H9 (cell line): Measurements from ENCODE around the gene NOS1AP. TPM values are rescaled to one million over a fixed set of nuclear protein-coding genes. Genes with fewer than 3 reads are reported as not detected.

Source experiments
- DNase-seq: peaks from one replicate; pipeline ENCODE4 v3.0.0-alpha.2; 2017
- H2AFZ ChIP-seq: one replicate; pipeline ENCODE4 v1.6.1; 2013; ENCODE audit warnings: mild to moderate bottlenecking, low read length, control low read depth, moderate library complexity
- H2AK5ac ChIP-seq: 2 replicates; pipeline ENCODE4 v1.6.1; 2013; ENCODE audit warnings: low read length, control low read depth, mixed read lengths; ENCODE audit not compliant: insufficient read length
- H2BK120ac ChIP-seq: one replicate; pipeline ENCODE4 v1.6.1; 2013; ENCODE audit warnings: low read depth, mild to moderate bottlenecking, low read length, control low read depth, inconsistent platforms; ENCODE audit not compliant: poor library complexity, severe bottlenecking
- H2BK12ac ChIP-seq: 2 replicates; pipeline ENCODE4 v1.6.1; 2013; ENCODE audit warnings: low read length, control low read depth, mixed read lengths, low read depth; ENCODE audit not compliant: insufficient read length
- H2BK15ac ChIP-seq: 2 replicates; pipeline ENCODE4 v1.6.1; 2013; ENCODE audit warnings: low read depth, low read length, control low read depth
- H2BK20ac ChIP-seq: one replicate; pipeline ENCODE4 v1.6.1; 2013; ENCODE audit warnings: low read depth, mild to moderate bottlenecking, low read length, control low read depth, inconsistent platforms; ENCODE audit not compliant: poor library complexity, severe bottlenecking
- H2BK5ac ChIP-seq: 2 replicates; pipeline ENCODE4 v1.6.1; 2013; ENCODE audit warnings: low read length, control low read depth, mixed read lengths; ENCODE audit not compliant: insufficient read length
- H3K14ac ChIP-seq: 2 replicates; pipeline ENCODE4 v1.6.1; 2013; ENCODE audit warnings: low read length, control low read depth; ENCODE audit not compliant: insufficient read depth
- H3K18ac ChIP-seq: 2 replicates; pipeline ENCODE4 v1.6.1; 2013; ENCODE audit warnings: low read depth, mild to moderate bottlenecking, mixed read lengths, low read length, control low read depth; ENCODE audit not compliant: insufficient read length
- H3K23ac ChIP-seq: 2 replicates; pipeline ENCODE4 v1.6.1; 2013; ENCODE audit warnings: low read length, control low read depth, mixed read lengths, low read depth; ENCODE audit not compliant: insufficient read length
- H3K23me2 ChIP-seq: 2 replicates; pipeline ENCODE4 v1.6.1; 2013; ENCODE audit warnings: low read depth, mild to moderate bottlenecking, mixed read lengths, low read length, control low read depth; ENCODE audit not compliant: insufficient read length, poor library complexity, severe bottlenecking
- H3K27ac ChIP-seq: 2 replicates; pipeline ENCODE4 v1.5.1; 2013; ENCODE audit warnings: low read length, control low read depth, mixed read lengths, low read depth; ENCODE audit not compliant: insufficient read length
- H3K27me3 ChIP-seq: 2 replicates; pipeline ENCODE4 v1.6.1; 2013; ENCODE audit warnings: low read length, control low read depth, inconsistent platforms; ENCODE audit not compliant: insufficient read depth
- H3K4ac ChIP-seq: 2 replicates; pipeline ENCODE4 v1.6.1; 2013; ENCODE audit warnings: low read depth, mild to moderate bottlenecking, control low read depth, inconsistent platforms, low read length, moderate library complexity
- H3K4me1 ChIP-seq: 2 replicates; pipeline ENCODE4 v1.6.1; 2013; ENCODE audit warnings: low read length, control low read depth, inconsistent platforms; ENCODE audit not compliant: insufficient read depth
- H3K4me2 ChIP-seq: 2 replicates; pipeline ENCODE4 v1.6.1; 2013; ENCODE audit warnings: low read length, control low read depth, mixed read lengths; ENCODE audit not compliant: insufficient read length, insufficient read depth
- H3K56ac ChIP-seq: 2 replicates; pipeline ENCODE4 v1.6.1; 2013; ENCODE audit warnings: low read depth, mild to moderate bottlenecking, mixed read lengths, low read length, control low read depth; ENCODE audit not compliant: insufficient read length
- H3K79me1 ChIP-seq: 2 replicates; pipeline ENCODE4 v1.6.1; 2013; ENCODE audit warnings: low read depth, mild to moderate bottlenecking, moderate library complexity, low read length, control low read depth, inconsistent platforms; ENCODE audit not compliant: insufficient read depth, poor library complexity, severe bottlenecking
- H3K79me2 ChIP-seq: 2 replicates; pipeline ENCODE4 v1.6.1; 2013; ENCODE audit warnings: low read length, control low read depth, inconsistent platforms; ENCODE audit not compliant: insufficient read depth
- H3K9ac ChIP-seq: 2 replicates; pipeline ENCODE4 v1.6.1; 2013; ENCODE audit warnings: low read length, control low read depth, mixed read lengths; ENCODE audit not compliant: insufficient read length; ENCODE audit errors: extremely low read depth
- H3K9me3 ChIP-seq: one replicate; pipeline ENCODE4 v1.6.1; 2013; ENCODE audit warnings: low read depth, low read length, inconsistent platforms; ENCODE audit not compliant: control insufficient read depth
- H3T11ph ChIP-seq: one replicate; pipeline ENCODE4 v1.6.1; 2013; ENCODE audit warnings: mild to moderate bottlenecking, low read length, control low read depth, inconsistent platforms
- H4K20me1 ChIP-seq: one replicate; pipeline ENCODE4 v1.6.1; 2013; ENCODE audit not compliant: control insufficient read depth, insufficient read length, insufficient read depth
- H4K5ac ChIP-seq: 2 replicates; pipeline ENCODE4 v1.6.1; 2013; ENCODE audit warnings: low read depth, mild to moderate bottlenecking, mixed read lengths, low read length, control low read depth; ENCODE audit not compliant: insufficient read length
- H4K8ac ChIP-seq: replicated peaks from 2 replicates; pipeline ENCODE4 v1.6.1; 2013; ENCODE audit warnings: low read length, control low read depth, mixed read lengths, low read depth; ENCODE audit not compliant: insufficient read length
- H4K91ac ChIP-seq: 2 replicates; pipeline ENCODE4 v1.6.1; 2013; ENCODE audit warnings: low read depth, mild to moderate bottlenecking, moderate library complexity, mixed read lengths, low read length, control low read depth; ENCODE audit not compliant: insufficient read length
- H3K27ac Mint-ChIP-seq, 3 experiments: 2 replicates in 2 of 3; 3 replicates in 1 of 3; pipeline ENCODE4 v1.8.0; 2020 to 2021; ENCODE audit warnings: mixed read lengths in 3 of 3, mild to moderate bottlenecking in 1 of 3, moderate library complexity in 1 of 3
- H3K27me3 Mint-ChIP-seq: 2 replicates; pipeline ENCODE4 v1.8.0; 2021; ENCODE audit warnings: low read depth, mild to moderate bottlenecking, moderate library complexity, mixed read lengths
- H3K36me3 Mint-ChIP-seq, 3 experiments: 2 replicates in 2 of 3; 3 replicates in 1 of 3; pipeline ENCODE4 v1.8.0; 2020 to 2021; ENCODE audit warnings: low read depth in 3 of 3, mixed read lengths in 3 of 3; ENCODE audit not compliant: insufficient read depth in 1 of 3
- H3K4me1 Mint-ChIP-seq, 2 experiments: 2 replicates each; pipeline ENCODE4 v1.8.0; 2020; ENCODE audit warnings: mixed read lengths in 2 of 2
- H3K4me3 Mint-ChIP-seq, 2 experiments: 2 replicates in 1 of 2; 3 replicates in 1 of 2; pipeline ENCODE4 v1.8.0; 2020 to 2021; ENCODE audit warnings: mild to moderate bottlenecking in 2 of 2, mixed read lengths in 2 of 2, moderate library complexity in 1 of 2
- H3K9me3 Mint-ChIP-seq, 2 experiments: 2 replicates in 1 of 2; 3 replicates in 1 of 2; pipeline ENCODE4 v1.8.0; 2020; ENCODE audit warnings: mild to moderate bottlenecking in 2 of 2, mixed read lengths in 2 of 2, moderate library complexity in 1 of 2
- CTCF ChIP-seq: fragments of 200-600 bp; sonication (generic); conservative IDR thresholded peaks from 3 replicates; pipeline ENCODE4 v1.8.0; 2021; ENCODE audit warnings: antibody characterized with exemption, mild to moderate bottlenecking
- WGBS: extraction: QIAGEN DNeasy Blood & Tissue Kit; methylation state at CpG from one replicate; pipeline ENCODE4 v1.1.7; 2013; ENCODE audit warnings: missing lambda C conversion rate, low lambda C conversion rate, mixed read lengths; ENCODE audit not compliant: insufficient read length; ENCODE audit errors: extremely low coverage; 5-methylcytosine and 5-hydroxymethylcytosine counted together
- total RNA-seq: library from RNA; stranded (reverse); gene quantifications from 2 replicates; pipeline ENCODE4 v1.2.1, GENCODE V29; 2021

Gene NOS1AP
- total RNA-seq, 1 experiment from 2014 or later, result 8.4 TPM

GRCh38 chr1:162195567-162195966, 126.1 kb downstream of the NOS1AP start:
- no peak overlapping the region for H2BK12ac ChIP-seq
- no CpG with 5 or more reads among the region's 4 CpGs for WGBS
- no peak overlapping the region for H2AFZ ChIP-seq
- Mint-ChIP-seq H3K36me3 (no peaks in the 10 kb centered on the region), H3K4me1 (peaks cover 44 to 51% of the 10 kb centered on the region in 2 experiments), H3K27me3 (no peaks in the 10 kb centered on the region), H3K4me3 (no peak overlapping the region), H3K9me3 (no peaks in the 10 kb centered on the region), H3K27ac (no peak overlapping the region)
- no peak overlapping the region for H3T11ph ChIP-seq
- no peak overlapping the region for H2BK15ac ChIP-seq
- H3K4me2 ChIP-seq, result no peak overlapping the region
- H3K23ac ChIP-seq, result no peak overlapping the region
- H3K56ac ChIP-seq, result no peak overlapping the region
- no peaks in the 10 kb centered on the region for H3K79me1 ChIP-seq
- H3K14ac ChIP-seq, result no peak overlapping the region
- no peak overlapping the region for H2BK20ac ChIP-seq
- H3K23me2 ChIP-seq, result no peaks in the 10 kb centered on the region
- no peaks in the 10 kb centered on the region for H3K27me3 ChIP-seq
- no peaks in the 10 kb centered on the region for H3K9me3 ChIP-seq
- H2BK5ac ChIP-seq, result no peak overlapping the region
- no peaks in the 10 kb centered on the region for H4K20me1 ChIP-seq
- H3K27ac ChIP-seq, result no peak overlapping the region
- H3K18ac ChIP-seq, result no peak overlapping the region
- H3K79me2 ChIP-seq, result peaks cover 8% of the 10 kb centered on the region; the same call in 1 of the 2 replicates
- no peak for TF ChIP-seq CTCF
- DNase-seq, result no peak
- no peak overlapping the region for H3K9ac ChIP-seq
- no peak overlapping the region for H2AK5ac ChIP-seq
- H4K91ac ChIP-seq, result no peak overlapping the region
- H4K8ac ChIP-seq, result no peak overlapping the region
- peaks cover 21% of the 10 kb centered on the region; the same call in 1 of the 2 replicates for H3K4me1 ChIP-seq
- no peak overlapping the region for H2BK120ac ChIP-seq
- H3K4ac ChIP-seq, result no peak overlapping the region
- no peak overlapping the region for H4K5ac ChIP-seq
